ENCODE measurements around the gene TCF12. TPM values are rescaled to one million over a fixed set of nuclear protein-coding genes. Genes with fewer than 3 reads are reported as not detected.

The TCF12 gene
- total RNA-seq, 1 donor from 2014 or later, result 164 TPM

DNA sequence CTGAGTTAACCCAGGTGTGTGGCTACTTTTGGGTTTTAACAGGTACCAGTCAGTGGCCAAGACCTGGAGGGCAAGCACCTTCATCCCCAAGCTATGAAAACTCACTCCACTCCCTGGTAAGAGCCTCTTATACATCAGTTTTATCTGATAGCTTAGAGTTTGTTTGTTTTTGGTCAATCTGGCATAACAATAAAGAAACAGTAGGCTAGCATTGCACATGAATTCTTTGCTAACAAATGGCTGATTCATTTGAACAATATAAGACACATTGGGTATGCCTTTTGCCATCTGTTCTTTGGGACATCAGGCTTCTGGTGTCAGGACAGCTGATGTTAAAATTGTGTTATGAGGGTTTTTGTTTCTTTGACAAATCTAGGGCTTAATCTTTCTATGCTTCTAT, 332.9 kb downstream of the TCF12 start:
- Mint-ChIP-seq H3K36me3 (ENCODE audit: unreplicated experiment) (peaks cover 49% of the 10 kb centered on the region), H3K27ac (ENCODE audit: unreplicated experiment) (peak overlapping the region; percentile 29), H3K9me3 (ENCODE audit: unreplicated experiment) (peaks cover 6% of the 10 kb centered on the region), H3K4me3 (ENCODE audit: unreplicated experiment) (no peak overlapping the region), H3K27me3 (ENCODE audit: unreplicated experiment) (no peaks in the 10 kb centered on the region), H3K4me1 (ENCODE audit: unreplicated experiment) (peaks cover 23% of the 10 kb centered on the region)
- DNase-seq (ENCODE audit: extremely low spot score, unreplicated experiment), result no peak
- TF ChIP-seq CTCF (IDR thresholded peaks at IDR 0.05), result no peak

GRCh38 chr15:57251941-57252340, 333.5 kb downstream of the TCF12 start:
- Mint-ChIP-seq H3K9me3 (ENCODE audit: unreplicated experiment) (peaks cover 5% of the 10 kb centered on the region), H3K4me1 (ENCODE audit: unreplicated experiment) (peaks cover 23% of the 10 kb centered on the region), H3K27me3 (ENCODE audit: unreplicated experiment) (no peaks in the 10 kb centered on the region), H3K4me3 (ENCODE audit: unreplicated experiment) (no peak overlapping the region), H3K27ac (ENCODE audit: unreplicated experiment) (peak overlapping the region; percentile 29), H3K36me3 (ENCODE audit: unreplicated experiment) (peaks cover 48% of the 10 kb centered on the region)
- TF ChIP-seq CTCF (IDR thresholded peaks at IDR 0.05), result no peak
- no peak for DNase-seq (ENCODE audit: extremely low spot score, unreplicated experiment)

GRCh38 chr15:57253082-57253481, 334.6 kb downstream of the TCF12 start:
- TF ChIP-seq CTCF (IDR thresholded peaks at IDR 0.05), result no peak
- no peak for DNase-seq (ENCODE audit: extremely low spot score, unreplicated experiment)
- H3K9me3 Mint-ChIP-seq (ENCODE audit: unreplicated experiment), result no peaks in the 10 kb centered on the region
- peaks cover 40% of the 10 kb centered on the region for H3K36me3 Mint-ChIP-seq (ENCODE audit: unreplicated experiment)
- H3K27me3 Mint-ChIP-seq (ENCODE audit: unreplicated experiment), result no peaks in the 10 kb centered on the region
- peaks cover 23% of the 10 kb centered on the region for H3K4me1 Mint-ChIP-seq (ENCODE audit: unreplicated experiment)
- no peak overlapping the region for H3K27ac Mint-ChIP-seq (ENCODE audit: unreplicated experiment)
- H3K4me3 Mint-ChIP-seq (ENCODE audit: unreplicated experiment), result no peak overlapping the region

- Mint-ChIP-seq H3K27me3 (ENCODE audit: unreplicated experiment) (no peaks in the 10 kb centered on the region), H3K9me3 (ENCODE audit: unreplicated experiment) (no peaks in the 10 kb centered on the region), H3K4me1 (ENCODE audit: unreplicated experiment) (peaks cover 23% of the 10 kb centered on the region), H3K36me3 (ENCODE audit: unreplicated experiment) (peaks cover 38% of the 10 kb centered on the region), H3K4me3 (ENCODE audit: unreplicated experiment) (no peak overlapping the region), H3K27ac (ENCODE audit: unreplicated experiment) (no peak overlapping the region)
- TF ChIP-seq CTCF (IDR thresholded peaks at IDR 0.05), result no peak
- DNase-seq (ENCODE audit: extremely low spot score, unreplicated experiment), result no peak
Measured at GRCh38 chr15:57253500-57253899, 335.1 kb downstream of the TCF12 start.

- Mint-ChIP-seq H3K27me3 (ENCODE audit: unreplicated experiment) (no peaks in the 10 kb centered on the region), H3K4me3 (ENCODE audit: unreplicated experiment) (no peak overlapping the region), H3K4me1 (ENCODE audit: unreplicated experiment) (peaks cover 35% of the 10 kb centered on the region), H3K27ac (ENCODE audit: unreplicated experiment) (no peak overlapping the region), H3K9me3 (ENCODE audit: unreplicated experiment) (no peaks in the 10 kb centered on the region), H3K36me3 (ENCODE audit: unreplicated experiment) (peaks cover 36% of the 10 kb centered on the region)
- no peak for TF ChIP-seq CTCF (IDR thresholded peaks at IDR 0.05)
- DNase-seq (ENCODE audit: extremely low spot score, unreplicated experiment), result no peak
Measured at GRCh38 chr15:57255751-57256341, 337.4 kb downstream of the TCF12 start.

Measured in osteocyte (in vitro differentiated cells).